ENCODE data around the gene RNLS. TPM values are rescaled to one million over a fixed set of nuclear protein-coding genes. Genes with fewer than 3 reads are reported as not detected.
A peak's percentile ranks its signal among the peaks of the same experiment; 100 is the strongest.

The RNLS gene
- total and polyA plus RNA-seq, 2 of the 8 experiments (the other 6 are each of a cell fraction or from before 2014, with no cell fraction given), result 7.5 to 12.7 TPM

DNA sequence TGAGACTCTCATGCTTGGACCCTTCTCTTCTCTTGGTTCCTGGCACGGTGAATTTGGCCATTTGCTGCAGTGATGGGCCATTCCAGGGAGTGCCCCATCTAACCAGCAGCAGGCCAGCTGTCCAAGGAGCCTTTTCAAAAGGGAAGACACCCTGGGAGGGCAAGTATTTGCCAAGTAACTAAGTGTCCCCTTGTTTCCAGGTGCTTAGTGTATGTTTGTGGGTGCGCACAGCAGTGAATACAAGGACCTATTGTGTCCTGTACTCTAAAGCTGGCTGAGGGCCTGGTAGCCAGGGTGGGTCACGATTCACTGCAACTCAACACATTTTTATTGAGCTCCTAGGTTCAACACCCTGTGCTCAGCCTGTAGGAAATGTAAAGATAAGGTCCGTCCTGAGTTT lies 348.8 kb downstream of the RNLS start:
- no peak overlapping the region for H3K4me3 ChIP-seq (ENCODE audit: extremely low read depth in 1 of 4, insufficient read depth in 2 of 4, low read depth in 3 of 4, low read length in 4 of 4)
- H3K79me2 ChIP-seq (ENCODE audit: control insufficient read depth in 1 of 2, insufficient read depth in 2 of 2, low read length in 2 of 2), result no peaks in the 10 kb centered on the region
- H3K4ac ChIP-seq (replicated peaks; ENCODE audit: insufficient read length, low read depth, low read length), result no peak overlapping the region
- H3K36me3 ChIP-seq (ENCODE audit: control insufficient read depth in 2 of 4, insufficient read depth in 4 of 4, low read length in 3 of 4), result no peaks in the 10 kb centered on the region
- H2BK5ac ChIP-seq (ENCODE audit: low read depth, low read length), result no peak overlapping the region
- H3K79me1 ChIP-seq (ENCODE audit: low read depth, low read length), result no peaks in the 10 kb centered on the region
- POLR2A ChIA-PET (ENCODE audit: partially characterized antibody), result interaction anchor here (0.7 kb wide), 1 partner anchor 12 kb away, joined by 3 read pairs; no protein-coding TSS in a partner anchor
- TF ChIP-seq CHD1 (IDR thresholded peaks at IDR 0.05; ENCODE audit: low read depth, low read length), result no peak
- no peak for TF ChIP-seq HDAC2 (IDR thresholded peaks at IDR 0.05; ENCODE audit: borderline replicate concordance in 1 of 2, low read depth in 2 of 2, low read length in 2 of 2)
- TF ChIP-seq CBX5 (IDR thresholded peaks at IDR 0.05; ENCODE audit: low read depth, low read length), result no peak
- TF ChIP-seq EGR1 (IDR thresholded peaks at IDR 0.05; ENCODE audit: borderline replicate concordance, low read depth, low read length), result no peak
- no peak for TF ChIP-seq BACH1 (IDR thresholded peaks at IDR 0.05; ENCODE audit: low read length)
- TF ChIP-seq SUZ12 (IDR thresholded peaks at IDR 0.05; ENCODE audit: low read length), result no peak
- no peak for TF ChIP-seq ZNF274 (IDR thresholded peaks at IDR 0.05; ENCODE audit: borderline replicate concordance, extremely low read depth, low read length)
- no peak for TF ChIP-seq SP4 (IDR thresholded peaks at IDR 0.05; ENCODE audit: low read length)
- no peak for TF ChIP-seq EP300 (IDR thresholded peaks at IDR 0.05; ENCODE audit: borderline replicate concordance in 1 of 2, low read depth in 2 of 2, low read length in 2 of 2)
- no peak for TF ChIP-seq PHF8 (conservative IDR thresholded peaks at IDR 0.05; ENCODE audit: low read depth, low read length)
- no peak for TF ChIP-seq SIRT6 (IDR thresholded peaks at IDR 0.05; ENCODE audit: low read length)
- no peak for TF ChIP-seq KDM5A (IDR thresholded peaks at IDR 0.05; ENCODE audit: low read length)
- no peak for TF ChIP-seq RFX5 (IDR thresholded peaks at IDR 0.05; ENCODE audit: borderline replicate concordance, low read depth, low read length)
- no peak for TF ChIP-seq SIX5 (IDR thresholded peaks at IDR 0.05; ENCODE audit: low read depth, low read length)
- no peaks in the 10 kb centered on the region for H3K9me3 ChIP-seq (ENCODE audit: insufficient read depth in 2 of 2, low read depth in 1 of 2, low read length in 1 of 2)
- H3K56ac ChIP-seq (replicated peaks; ENCODE audit: insufficient read length, low read depth, low read length), result no peak overlapping the region
- no peak overlapping the region for H2AK5ac ChIP-seq (ENCODE audit: low read depth, low read length)
- no peak overlapping the region for H3K18ac ChIP-seq (ENCODE audit: extremely low read depth, low read length)
- DNase-seq (ENCODE audit: low read depth in 1 of 2, low spot score in 2 of 2) (no peak), FAIRE-seq (no peak)
- H3K4me2 ChIP-seq (ENCODE audit: insufficient read depth in 1 of 2, low read depth in 2 of 2, low read length in 2 of 2), result no peak overlapping the region
- H2BK20ac ChIP-seq (ENCODE audit: low read length), result no peak overlapping the region
- H3K23me2 ChIP-seq (ENCODE audit: low read depth, low read length), result no peaks in the 10 kb centered on the region
- H4K91ac ChIP-seq (replicated peaks; ENCODE audit: insufficient read length, low read length), result no peak overlapping the region
- no peaks in the 10 kb centered on the region for H4K20me1 ChIP-seq (replicated peaks in 1 of 2; ENCODE audit: control insufficient read depth in 1 of 2, insufficient read depth in 2 of 2, low read length in 2 of 2)
- no peak overlapping the region for H3K14ac ChIP-seq (ENCODE audit: insufficient read length)
- H3K27me3 ChIP-seq (replicated peaks in 1 of 4; ENCODE audit: control insufficient read depth in 3 of 4, extremely low read depth in 1 of 4, insufficient read depth in 3 of 4, low read length in 3 of 4), result no peaks in the 10 kb centered on the region
- H3K27ac ChIP-seq (ENCODE audit: low read depth, low read length), result no peak overlapping the region
- peaks cover 0 to 4% (median 1%) of the 10 kb centered on the region in 4 experiments; a peak in 3 of 7 replicates for H3K4me1 ChIP-seq (replicated peaks in 1 of 4; ENCODE audit: control insufficient read depth in 3 of 4, insufficient read depth in 4 of 4, low read length in 3 of 4)
- no peak overlapping the region for H2BK12ac ChIP-seq (ENCODE audit: low read depth, low read length)
- H2BK120ac ChIP-seq (replicated peaks; ENCODE audit: low read depth, low read length), result no peak overlapping the region
- H4K8ac ChIP-seq (ENCODE audit: extremely low read depth, insufficient read depth, low read length), result no peak overlapping the region
- H3K23ac ChIP-seq (ENCODE audit: insufficient read length), result no peak overlapping the region
- no peak overlapping the region for H4K5ac ChIP-seq (ENCODE audit: insufficient read length, low read depth, low read length)
- CTCF ChIA-PET (ENCODE audit: partially characterized antibody), result interaction anchor here (0.8 to 1.2 kb wide), 2 partner anchors 15 to 117 kb away, joined by 3 to 4 read pairs; no protein-coding TSS in a partner anchor
- no peak overlapping the region for H3K9ac ChIP-seq (replicated peaks in 1 of 4; ENCODE audit: extremely low read depth in 1 of 4, low read depth in 3 of 4, low read length in 3 of 4)
- 0 out of 2 replicates have a peak overlapping the region, but pooled peaks have one; percentile 26 for H2AFZ ChIP-seq (ENCODE audit: low read length)
- H2BK15ac ChIP-seq (ENCODE audit: low read length), result no peak overlapping the region
- WGBS, 2 experiments (ENCODE audit: extremely low coverage in 1 of 2, insufficient coverage in 1 of 2, insufficient read length in 1 of 2, insufficient replicate concordance in 2 of 2, low coverage in 1 of 2, low lambda C conversion rate in 2 of 2, missing lambda C conversion rate in 1 of 2), result 96% methylated on average over 4 of the region's 4 CpGs; no CpG with 5 or more reads in 1 of the 2 experiments
